ENCODE results near the gene PRLHR.

PRLHR gene

GRCh38 chr10:118586911-118587310 is 8.5 kb downstream of the PRLHR start:
- no peak for DNase-seq

GRCh38 chr10:118585794-118586193 is 9.7 kb downstream of the PRLHR start:
- DNase-seq, result no peak

DNA sequence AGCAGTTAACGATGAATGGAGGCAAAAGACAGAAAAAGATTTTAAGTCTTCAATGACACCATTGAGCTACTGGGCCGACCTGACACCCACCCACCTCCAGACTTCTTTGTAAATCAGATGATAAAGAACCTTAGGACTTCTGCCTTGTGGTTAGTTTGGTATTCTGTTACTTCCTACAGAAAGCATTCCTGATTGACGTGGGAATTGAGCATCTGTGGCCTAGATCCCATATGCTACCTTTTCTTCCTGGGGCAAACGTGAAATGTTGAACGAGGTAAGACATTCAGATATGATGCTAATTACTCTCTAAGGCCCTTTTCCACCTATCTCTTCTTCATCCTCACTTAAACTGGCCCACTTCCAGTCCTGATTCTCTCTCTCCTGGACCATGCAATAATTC is 10.2 kb downstream of the PRLHR start:
- no peak for DNase-seq

DNA sequence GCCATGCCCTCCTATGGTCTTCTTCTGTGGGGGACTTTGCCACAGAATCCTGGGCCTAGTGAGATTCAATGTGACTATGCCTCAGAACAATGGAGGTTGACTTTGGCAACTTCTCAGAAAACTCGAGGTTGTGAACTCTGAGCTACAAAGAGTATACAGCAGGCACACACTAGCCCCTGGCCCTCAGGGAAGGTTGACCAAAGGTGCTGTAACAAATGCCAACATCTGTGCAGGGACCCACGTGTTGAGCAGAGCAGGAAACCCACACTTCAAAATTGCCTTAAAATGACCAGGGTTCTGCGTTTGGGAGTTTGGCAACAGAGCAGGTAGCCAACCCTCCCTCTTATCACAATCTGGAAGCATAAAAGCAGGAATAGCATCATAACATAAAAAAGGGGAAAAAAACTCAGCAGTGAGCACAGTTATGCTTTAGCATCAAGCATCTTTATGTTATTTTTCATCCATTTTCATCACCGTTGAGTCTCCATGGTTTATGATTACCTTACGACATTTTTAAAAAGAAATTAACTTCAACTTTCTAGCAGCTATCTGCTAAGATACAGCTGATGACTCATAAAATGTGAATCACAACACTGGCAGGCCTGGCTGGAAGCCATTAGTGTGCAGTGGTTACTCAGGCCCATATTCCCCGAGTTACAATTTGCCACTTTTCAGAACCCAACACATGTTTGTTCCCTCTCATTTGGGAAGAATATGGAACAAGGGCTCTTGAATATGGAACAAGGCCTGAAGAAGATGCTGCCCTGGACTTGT is 11.1 kb downstream of the PRLHR start:
- no peak for DNase-seq

DNA sequence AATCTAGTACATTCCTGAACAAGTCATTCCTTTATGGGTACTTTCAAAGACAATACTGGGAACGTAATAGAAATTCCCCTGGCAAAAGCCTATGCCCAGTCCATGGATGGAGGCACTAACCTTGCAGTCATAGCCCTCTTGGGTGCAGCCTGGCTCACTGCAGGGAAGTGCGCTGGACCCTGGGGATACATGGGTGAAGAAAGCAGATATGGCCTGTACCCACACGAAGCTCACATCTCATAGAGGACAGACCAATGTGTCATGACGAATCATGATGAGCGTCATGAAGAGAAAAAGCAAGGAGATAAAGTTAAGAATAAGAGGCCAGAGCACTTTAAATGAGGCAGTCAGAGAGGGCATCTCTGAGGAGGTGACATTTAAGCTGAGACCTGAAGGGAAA is 11.8 kb downstream of the PRLHR start:
- DNase-seq, result no peak

GRCh38 chr10:118582511-118582910 is 12.9 kb downstream of the PRLHR start:
- no peak for DNase-seq

- DNase-seq, result no peak
These were observed 14.1 kb downstream of the PRLHR start for GRCh38 chr10:118581340-118581739.

- no peak for DNase-seq
These were observed 14.7 kb downstream of the PRLHR start for GRCh38 chr10:118580702-118581101.

DNA sequence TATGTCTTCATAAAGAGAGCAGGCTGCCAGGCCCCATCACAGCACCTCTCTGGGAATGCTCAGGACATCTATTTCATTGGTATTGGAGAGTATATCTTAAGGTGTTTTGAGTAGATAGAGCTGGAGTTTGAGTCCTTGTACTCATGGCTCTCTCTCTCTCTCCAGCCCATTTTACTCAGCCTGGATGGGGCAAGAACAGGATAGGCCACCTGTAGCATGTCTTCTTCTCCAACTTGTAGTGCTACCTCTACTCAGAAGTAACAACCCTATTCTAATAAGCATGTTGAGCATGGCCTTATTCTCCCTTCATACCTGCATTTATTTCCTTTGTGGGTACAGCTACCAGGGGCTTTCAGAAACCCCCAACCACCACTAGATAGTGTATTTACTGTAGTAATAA is 21.9 kb downstream of the PRLHR start:
- no peak for DNase-seq

DNA sequence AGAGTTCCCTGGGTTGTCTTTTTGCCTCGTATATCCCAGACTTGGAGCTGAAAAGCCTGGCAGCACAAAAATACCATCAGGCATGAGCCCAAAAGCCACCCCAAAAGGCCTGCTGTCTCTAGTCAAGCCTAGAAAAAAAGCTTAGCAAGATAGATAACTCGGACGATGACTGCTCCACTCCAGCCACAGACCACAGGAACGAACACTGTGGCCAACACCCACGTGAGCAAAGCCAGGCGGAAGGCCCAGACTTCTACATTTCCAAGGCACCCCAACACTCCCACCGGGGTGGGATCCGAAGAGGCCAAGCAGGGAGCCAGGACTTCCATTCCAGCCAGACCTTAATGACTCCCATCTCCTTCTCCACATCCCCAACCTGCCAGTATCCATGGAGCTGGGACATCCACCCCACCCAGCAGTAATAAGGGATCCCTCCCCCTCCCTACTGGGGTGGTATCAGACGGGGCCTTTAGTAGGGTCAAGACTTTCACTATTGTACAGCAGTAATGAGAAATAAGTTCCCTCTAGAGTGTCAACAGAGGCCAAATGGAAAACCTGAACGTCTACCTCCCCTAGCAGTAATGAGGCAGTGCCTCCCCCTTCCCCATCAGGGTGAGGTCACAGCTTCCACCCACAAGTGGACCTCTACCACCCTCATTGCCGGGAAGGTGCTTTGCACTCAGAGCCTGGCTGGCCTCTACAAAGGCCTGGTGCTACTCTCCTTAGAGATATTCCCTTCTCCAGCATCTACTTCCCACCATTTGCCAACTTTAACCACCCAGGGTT is 23.0 kb downstream of the PRLHR start:
- no peak for DNase-seq

DNA sequence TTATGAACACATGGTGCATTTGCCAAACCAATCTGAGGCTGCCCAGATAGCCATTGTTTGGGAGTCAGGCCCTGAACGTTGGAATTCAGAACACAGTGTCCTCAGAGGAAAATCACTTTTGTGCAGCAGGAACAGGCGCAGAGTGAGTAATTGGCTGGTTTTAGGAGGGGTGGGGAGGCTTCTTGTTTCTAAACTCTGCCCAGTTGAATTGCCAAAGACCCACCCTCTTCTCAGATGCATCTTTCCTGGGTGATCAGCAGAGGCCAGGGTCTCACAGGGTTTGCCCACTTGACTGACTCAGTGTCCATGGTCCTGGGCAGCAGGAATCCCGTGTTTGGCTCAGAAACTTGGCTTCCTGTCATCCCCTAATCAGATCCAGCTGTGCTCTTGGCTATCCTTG is 24.3 kb downstream of the PRLHR start:
- no peak for DNase-seq

DNA sequence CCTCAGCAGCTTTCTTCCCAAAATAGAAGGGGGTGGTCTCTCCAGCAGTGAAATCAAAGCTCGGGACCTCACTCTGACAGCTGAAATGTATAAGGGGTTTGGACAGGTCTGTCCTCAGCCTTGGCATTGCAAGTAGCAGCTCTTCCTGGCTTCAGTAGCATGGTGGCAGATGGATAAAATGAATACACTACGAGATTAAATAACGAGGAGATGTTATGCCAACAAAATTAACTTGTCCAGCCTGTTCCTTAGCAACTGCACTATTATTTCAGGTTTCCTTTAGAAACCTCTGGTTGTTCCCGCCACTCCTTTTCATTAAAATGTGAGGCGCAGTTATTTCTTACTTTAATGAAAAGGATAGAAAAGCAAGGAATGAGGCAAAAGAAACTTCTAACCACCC is 24.9 kb downstream of the PRLHR start:
- no peak for DNase-seq

DNA sequence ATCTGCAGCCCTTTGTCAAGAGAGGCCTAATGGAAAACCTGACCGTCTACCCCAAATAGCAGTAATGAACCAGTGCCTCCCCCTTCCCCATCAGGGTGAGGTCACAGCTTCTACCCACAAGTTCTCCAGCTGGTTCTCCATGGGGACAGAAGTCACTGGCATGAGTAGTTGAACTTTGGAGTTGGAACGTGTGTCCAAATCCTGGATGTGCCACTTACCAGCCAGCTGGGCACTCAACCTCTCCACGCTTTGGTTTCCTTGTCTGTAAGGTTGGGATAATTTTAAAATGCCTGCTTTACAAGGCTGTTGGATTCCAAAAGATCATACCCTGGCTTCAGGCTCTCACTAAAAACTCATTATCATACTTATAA is 25.6 kb downstream of the PRLHR start:
- no peak for DNase-seq

GRCh38 chr10:118569241-118569881 is 26.1 kb downstream of the PRLHR start:
- DNase-seq, result no peak

GRCh38 chr10:118568327-118568848 is 27.1 kb downstream of the PRLHR start:
- peak; percentile 55 for DNase-seq

- no peak for DNase-seq
These were observed 27.7 kb downstream of the PRLHR start for GRCh38 chr10:118567701-118568248.

DNA sequence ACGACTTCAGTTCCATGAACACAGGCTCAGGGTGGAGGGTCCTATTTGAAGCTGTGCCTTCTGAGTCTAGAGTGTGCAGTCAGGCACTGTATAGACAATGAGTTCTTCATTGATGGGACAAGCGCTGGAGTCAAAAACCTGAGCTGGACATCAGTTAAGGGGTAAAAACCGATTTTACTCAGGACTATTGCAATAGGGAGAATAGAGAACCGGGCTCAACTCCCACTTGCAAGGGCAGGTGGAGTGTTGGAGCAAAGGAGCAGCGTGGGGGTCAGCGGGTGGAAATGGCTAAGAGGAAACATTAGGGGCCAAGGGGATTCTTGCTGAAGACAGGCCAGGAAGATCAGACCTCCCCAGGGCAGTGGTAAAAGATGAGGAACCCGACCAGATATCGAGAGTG is 28.5 kb downstream of the PRLHR start:
- DNase-seq, result no peak

DNA sequence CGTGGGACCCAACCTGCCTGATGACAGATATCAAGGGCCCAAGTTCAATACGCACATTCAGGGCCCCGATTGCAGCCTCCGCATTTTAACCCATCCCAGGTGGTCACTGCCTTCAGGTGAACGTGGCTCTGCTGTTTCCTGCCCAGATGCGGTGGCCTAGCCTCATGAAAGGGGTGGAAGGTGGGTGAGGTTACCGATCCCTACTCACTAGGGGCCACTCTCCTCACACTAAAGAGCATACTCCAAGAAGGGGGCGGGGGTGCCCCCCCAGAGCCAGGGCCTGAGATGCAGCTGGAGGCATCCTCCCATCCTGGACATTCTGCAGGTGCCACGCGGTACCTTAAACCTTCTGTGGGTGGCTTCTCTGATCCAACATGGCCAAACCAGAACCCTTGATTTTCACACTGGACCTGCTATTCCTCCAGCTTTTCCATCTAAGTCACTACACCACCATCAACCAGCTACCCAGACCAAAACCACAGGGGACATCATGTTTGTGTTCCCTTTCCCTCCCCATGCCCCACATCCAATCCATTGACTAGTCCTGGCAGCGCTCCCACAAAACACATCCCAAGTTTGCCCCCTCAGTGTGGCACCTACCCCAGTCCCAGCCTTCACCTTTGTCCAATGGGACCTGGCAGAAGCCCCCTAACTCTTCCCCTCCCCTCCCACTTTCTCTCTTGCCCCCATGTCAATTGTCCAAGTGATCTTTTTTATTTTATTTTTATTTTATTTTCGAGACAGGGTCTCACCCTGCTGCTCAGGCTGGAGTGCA is 30.0 kb downstream of the PRLHR start:
- DNase-seq, result no peak

DNA sequence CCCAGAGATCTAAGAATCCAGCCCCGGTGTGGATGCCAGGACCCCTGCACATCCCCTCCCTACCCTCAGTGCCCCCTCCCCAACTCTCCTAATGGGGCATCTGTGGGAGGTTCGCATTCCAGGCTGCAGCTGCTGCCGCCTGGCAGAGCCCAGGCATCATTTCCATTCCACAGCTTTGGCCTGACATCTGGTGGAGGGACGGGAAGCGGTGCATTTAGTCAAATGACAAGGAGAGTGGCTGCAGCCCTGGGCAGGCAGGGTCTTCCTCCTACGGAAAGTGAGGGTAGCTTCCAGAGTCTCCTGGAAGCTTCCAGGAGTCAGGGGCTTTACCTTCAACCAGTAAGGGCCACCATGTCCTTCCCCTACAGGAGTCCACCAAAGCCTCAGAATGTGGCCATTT is 30.8 kb downstream of the PRLHR start:
- no peak for DNase-seq

DNA sequence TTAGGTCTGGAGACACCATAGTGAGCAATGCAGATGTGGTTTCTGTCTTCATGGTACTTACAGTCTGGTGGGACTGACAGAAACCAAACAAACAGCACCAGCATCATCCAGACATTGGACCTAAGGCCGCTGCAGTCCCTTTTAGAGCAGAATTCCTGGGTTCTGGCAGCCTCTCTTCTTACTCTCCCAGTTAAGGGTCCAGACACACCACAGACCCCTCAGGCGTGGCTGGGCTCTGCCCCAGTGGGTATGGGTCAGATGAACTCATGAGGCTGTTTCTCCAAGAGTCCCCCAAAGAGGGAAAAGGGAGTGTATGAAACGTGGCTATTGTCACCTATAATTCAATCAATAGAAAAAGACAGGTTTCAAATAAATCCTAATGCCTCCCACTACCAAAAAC is 31.3 kb downstream of the PRLHR start:
- no peak for DNase-seq

- no peak for DNase-seq
These were observed 32.0 kb downstream of the PRLHR start for GRCh38 chr10:118563373-118563890.

- DNase-seq, result no peak
These were observed 32.6 kb downstream of the PRLHR start for GRCh38 chr10:118562851-118563250.
